ENCODE data around the gene AKAP11. TPM values are rescaled to one million over a fixed set of nuclear protein-coding genes. Genes with fewer than 3 reads are reported as not detected.

The AKAP11 gene
- total and polyA plus RNA-seq, 2 experiments from 2014 or later = 4.3 to 21.6 TPM

DNA sequence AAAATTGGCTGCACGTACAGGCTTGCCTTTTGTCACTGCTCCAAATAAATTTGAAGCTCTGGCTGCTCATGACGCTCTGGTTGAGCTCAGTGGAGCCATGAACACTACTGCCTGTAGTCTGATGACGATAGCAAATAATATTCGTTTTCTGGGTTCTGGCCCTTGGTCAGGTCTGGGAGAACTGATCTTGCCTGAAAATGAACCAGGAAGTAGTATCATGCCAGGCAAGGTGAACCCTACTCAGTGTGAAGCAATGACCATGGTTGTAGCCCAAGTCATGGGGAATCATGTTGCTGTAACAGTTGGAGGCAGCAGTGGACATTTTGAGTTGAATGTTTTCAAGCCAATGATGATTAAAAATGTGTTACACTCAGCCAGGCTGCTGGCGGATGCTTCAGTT lies 16.1 kb upstream of the AKAP11 start:
- no peak overlapping the region for H2AFZ ChIP-seq
- TF ChIP-seq EZH2phosphoT487 (IDR thresholded peaks at IDR 0.05; ENCODE audit: unreplicated experiment) = no peak
- TF ChIP-seq, protein P1, sequence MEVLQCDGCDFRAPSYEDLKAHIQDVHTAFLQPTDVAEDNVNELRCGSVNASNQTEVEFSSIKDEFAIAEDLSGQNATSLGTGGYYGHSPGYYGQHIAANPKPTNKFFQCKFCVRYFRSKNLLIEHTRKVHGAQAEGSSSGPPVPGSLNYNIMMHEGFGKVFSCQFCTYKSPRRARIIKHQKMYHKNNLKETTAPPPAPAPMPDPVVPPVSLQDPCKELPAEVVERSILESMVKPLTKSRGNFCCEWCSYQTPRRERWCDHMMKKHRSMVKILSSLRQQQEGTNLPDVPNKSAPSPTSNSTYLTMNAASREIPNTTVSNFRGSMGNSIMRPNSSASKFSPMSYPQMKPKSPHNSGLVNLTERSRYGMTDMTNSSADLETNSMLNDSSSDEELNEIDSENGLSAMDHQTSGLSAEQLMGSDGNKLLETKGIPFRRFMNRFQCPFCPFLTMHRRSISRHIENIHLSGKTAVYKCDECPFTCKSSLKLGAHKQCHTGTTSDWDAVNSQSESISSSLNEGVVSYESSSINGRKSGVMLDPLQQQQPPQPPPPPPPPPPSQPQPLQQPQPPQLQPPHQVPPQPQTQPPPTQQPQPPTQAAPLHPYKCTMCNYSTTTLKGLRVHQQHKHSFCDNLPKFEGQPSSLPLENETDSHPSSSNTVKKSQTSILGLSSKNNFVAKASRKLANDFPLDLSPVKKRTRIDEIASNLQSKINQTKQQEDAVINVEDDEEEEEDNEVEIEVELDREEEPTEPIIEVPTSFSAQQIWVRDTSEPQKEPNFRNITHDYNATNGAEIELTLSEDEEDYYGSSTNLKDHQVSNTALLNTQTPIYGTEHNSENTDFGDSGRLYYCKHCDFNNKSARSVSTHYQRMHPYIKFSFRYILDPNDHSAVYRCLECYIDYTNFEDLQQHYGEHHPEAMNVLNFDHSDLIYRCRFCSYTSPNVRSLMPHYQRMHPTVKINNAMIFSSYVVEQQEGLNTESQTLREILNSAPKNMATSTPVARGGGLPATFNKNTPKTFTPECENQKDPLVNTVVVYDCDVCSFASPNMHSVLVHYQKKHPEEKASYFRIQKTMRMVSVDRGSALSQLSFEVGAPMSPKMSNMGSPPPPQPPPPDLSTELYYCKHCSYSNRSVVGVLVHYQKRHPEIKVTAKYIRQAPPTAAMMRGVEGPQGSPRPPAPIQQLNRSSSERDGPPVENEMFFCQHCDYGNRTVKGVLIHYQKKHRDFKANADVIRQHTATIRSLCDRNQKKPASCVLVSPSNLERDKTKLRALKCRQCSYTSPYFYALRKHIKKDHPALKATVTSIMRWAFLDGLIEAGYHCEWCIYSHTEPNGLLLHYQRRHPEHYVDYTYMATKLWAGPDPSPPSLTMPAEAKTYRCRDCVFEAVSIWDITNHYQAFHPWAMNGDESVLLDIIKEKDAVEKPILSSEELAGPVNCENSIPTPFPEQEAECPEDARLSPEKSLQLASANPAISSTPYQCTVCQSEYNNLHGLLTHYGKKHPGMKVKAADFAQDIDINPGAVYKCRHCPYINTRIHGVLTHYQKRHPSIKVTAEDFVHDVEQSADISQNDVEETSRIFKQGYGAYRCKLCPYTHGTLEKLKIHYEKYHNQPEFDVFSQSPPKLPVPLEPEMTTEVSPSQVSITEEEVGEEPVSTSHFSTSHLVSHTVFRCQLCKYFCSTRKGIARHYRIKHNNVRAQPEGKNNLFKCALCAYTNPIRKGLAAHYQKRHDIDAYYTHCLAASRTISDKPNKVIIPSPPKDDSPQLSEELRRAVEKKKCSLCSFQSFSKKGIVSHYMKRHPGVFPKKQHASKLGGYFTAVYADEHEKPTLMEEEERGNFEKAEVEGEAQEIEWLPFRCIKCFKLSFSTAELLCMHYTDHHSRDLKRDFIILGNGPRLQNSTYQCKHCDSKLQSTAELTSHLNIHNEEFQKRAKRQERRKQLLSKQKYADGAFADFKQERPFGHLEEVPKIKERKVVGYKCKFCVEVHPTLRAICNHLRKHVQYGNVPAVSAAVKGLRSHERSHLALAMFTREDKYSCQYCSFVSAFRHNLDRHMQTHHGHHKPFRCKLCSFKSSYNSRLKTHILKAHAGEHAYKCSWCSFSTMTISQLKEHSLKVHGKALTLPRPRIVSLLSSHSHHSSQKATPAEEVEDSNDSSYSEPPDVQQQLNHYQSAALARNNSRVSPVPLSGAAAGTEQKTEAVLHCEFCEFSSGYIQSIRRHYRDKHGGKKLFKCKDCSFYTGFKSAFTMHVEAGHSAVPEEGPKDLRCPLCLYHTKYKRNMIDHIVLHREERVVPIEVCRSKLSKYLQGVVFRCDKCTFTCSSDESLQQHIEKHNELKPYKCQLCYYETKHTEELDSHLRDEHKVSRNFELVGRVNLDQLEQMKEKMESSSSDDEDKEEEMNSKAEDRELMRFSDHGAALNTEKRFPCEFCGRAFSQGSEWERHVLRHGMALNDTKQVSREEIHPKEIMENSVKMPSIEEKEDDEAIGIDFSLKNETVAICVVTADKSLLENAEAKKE (CRISPR knock-in tag; IDR thresholded peaks at IDR 0.05) = no peak
- no peak for TF ChIP-seq STAT1 (IDR thresholded peaks at IDR 0.05; ENCODE audit: unreplicated experiment)
- no peak for TF ChIP-seq EZH2 (IDR thresholded peaks at IDR 0.05; ENCODE audit: low read depth, unreplicated experiment)
- TF ChIP-seq JUNB (IDR thresholded peaks at IDR 0.05; ENCODE audit: unreplicated experiment) = no peak
- TF ChIP-seq NANOG (IDR thresholded peaks at IDR 0.05; ENCODE audit: borderline replicate concordance) = no peak
- TF ChIP-seq, protein P2, sequence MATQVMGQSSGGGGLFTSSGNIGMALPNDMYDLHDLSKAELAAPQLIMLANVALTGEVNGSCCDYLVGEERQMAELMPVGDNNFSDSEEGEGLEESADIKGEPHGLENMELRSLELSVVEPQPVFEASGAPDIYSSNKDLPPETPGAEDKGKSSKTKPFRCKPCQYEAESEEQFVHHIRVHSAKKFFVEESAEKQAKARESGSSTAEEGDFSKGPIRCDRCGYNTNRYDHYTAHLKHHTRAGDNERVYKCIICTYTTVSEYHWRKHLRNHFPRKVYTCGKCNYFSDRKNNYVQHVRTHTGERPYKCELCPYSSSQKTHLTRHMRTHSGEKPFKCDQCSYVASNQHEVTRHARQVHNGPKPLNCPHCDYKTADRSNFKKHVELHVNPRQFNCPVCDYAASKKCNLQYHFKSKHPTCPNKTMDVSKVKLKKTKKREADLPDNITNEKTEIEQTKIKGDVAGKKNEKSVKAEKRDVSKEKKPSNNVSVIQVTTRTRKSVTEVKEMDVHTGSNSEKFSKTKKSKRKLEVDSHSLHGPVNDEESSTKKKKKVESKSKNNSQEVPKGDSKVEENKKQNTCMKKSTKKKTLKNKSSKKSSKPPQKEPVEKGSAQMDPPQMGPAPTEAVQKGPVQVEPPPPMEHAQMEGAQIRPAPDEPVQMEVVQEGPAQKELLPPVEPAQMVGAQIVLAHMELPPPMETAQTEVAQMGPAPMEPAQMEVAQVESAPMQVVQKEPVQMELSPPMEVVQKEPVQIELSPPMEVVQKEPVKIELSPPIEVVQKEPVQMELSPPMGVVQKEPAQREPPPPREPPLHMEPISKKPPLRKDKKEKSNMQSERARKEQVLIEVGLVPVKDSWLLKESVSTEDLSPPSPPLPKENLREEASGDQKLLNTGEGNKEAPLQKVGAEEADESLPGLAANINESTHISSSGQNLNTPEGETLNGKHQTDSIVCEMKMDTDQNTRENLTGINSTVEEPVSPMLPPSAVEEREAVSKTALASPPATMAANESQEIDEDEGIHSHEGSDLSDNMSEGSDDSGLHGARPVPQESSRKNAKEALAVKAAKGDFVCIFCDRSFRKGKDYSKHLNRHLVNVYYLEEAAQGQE (IDR thresholded peaks at IDR 0.05; ENCODE audit: unreplicated experiment) = no peak
- no peak for TF ChIP-seq ZNF331 (CRISPR knock-in tag; IDR thresholded peaks at IDR 0.05; ENCODE audit: low read depth)
- TF ChIP-seq, protein P3, sequence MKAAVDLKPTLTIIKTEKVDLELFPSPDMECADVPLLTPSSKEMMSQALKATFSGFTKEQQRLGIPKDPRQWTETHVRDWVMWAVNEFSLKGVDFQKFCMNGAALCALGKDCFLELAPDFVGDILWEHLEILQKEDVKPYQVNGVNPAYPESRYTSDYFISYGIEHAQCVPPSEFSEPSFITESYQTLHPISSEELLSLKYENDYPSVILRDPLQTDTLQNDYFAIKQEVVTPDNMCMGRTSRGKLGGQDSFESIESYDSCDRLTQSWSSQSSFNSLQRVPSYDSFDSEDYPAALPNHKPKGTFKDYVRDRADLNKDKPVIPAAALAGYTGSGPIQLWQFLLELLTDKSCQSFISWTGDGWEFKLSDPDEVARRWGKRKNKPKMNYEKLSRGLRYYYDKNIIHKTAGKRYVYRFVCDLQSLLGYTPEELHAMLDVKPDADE (IDR thresholded peaks at IDR 0.05) = no peak
- no peak for TF ChIP-seq ZNF114 (CRISPR knock-in tag; IDR thresholded peaks at IDR 0.05)
- no peak for TF ChIP-seq POLR2AphosphoS5 (IDR thresholded peaks at IDR 0.05; ENCODE audit: low read depth)
- TF ChIP-seq, protein P4, sequence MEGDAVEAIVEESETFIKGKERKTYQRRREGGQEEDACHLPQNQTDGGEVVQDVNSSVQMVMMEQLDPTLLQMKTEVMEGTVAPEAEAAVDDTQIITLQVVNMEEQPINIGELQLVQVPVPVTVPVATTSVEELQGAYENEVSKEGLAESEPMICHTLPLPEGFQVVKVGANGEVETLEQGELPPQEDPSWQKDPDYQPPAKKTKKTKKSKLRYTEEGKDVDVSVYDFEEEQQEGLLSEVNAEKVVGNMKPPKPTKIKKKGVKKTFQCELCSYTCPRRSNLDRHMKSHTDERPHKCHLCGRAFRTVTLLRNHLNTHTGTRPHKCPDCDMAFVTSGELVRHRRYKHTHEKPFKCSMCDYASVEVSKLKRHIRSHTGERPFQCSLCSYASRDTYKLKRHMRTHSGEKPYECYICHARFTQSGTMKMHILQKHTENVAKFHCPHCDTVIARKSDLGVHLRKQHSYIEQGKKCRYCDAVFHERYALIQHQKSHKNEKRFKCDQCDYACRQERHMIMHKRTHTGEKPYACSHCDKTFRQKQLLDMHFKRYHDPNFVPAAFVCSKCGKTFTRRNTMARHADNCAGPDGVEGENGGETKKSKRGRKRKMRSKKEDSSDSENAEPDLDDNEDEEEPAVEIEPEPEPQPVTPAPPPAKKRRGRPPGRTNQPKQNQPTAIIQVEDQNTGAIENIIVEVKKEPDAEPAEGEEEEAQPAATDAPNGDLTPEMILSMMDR (conservative IDR thresholded peaks at IDR 0.05; ENCODE audit: low read depth in 2 of 2) = no peak
- TF ChIP-seq CREB1 (CRISPR knock-in tag; IDR thresholded peaks at IDR 0.05; ENCODE audit: low read depth) = no peak
- Mint-ChIP-seq H3K9me3 (no peaks in the 10 kb centered on the region; the same call in 2 of the 3 replicates), H3K27ac (no peak overlapping the region), H3K36me3 (ENCODE audit: low read depth) (no peaks in the 10 kb centered on the region), H3K27me3 (ENCODE audit: insufficient read depth, low read depth, poor library complexity) (peaks cover 5% of the 10 kb centered on the region), H3K4me1 (peaks cover 8% of the 10 kb centered on the region; the same call in 2 of the 3 replicates), H3K4me3 (no peak overlapping the region)
- H3K9me2 ChIP-seq (ENCODE audit: insufficient read depth) = peaks cover 9% of the 10 kb centered on the region; the same call in 1 of the 2 replicates
- H3K27me3 ChIP-seq (ENCODE audit: insufficient read depth) = no peaks in the 10 kb centered on the region
- no peaks in the 10 kb centered on the region; the same call in 1 of the 2 replicates for H3K4me1 ChIP-seq (ENCODE audit: insufficient read depth)
- DNase-seq (ENCODE audit: low spot score) (no peak), ATAC-seq (no peak)
- H3K36me3 ChIP-seq (ENCODE audit: insufficient read depth) = no peaks in the 10 kb centered on the region
- no peak overlapping the region for H3K27ac ChIP-seq (ENCODE audit: low read depth)
- H3K4me3 ChIP-seq = no peak overlapping the region
- no peaks in the 10 kb centered on the region for H3F3A ChIP-seq (replicated peaks; ENCODE audit: low read depth)
- no peaks in the 10 kb centered on the region for H3K79me2 ChIP-seq (replicated peaks; ENCODE audit: insufficient read depth)
- no peak overlapping the region for H3K4me2 ChIP-seq
- no peaks in the 10 kb centered on the region for H4K20me1 ChIP-seq (replicated peaks; ENCODE audit: insufficient read depth)
